Sciatic nerve (tissue), 2 donors: ENCODE results near the gene DHRS2. TPM values are rescaled to one million over a fixed set of nuclear protein-coding genes. Genes with fewer than 3 reads are reported as not detected.

Source experiments
- ATAC-seq: fragments of 200-7000 bp; cut with Tn5 transposase; one replicate; pipeline ENCODE4 v1.9.1; 2020; ENCODE audit warnings: mild to moderate bottlenecking, moderate library complexity
- DNase-seq: peaks from one replicate; pipeline ENCODE4 v3.0.0-alpha.2; 2020; ENCODE audit warnings: low spot score
- intact Hi-C: fragments of 100-400 bp; cut with DNase I; formaldehyde crosslinking; loops from one replicate; pipeline ENCODE4 v1.14.2; 2022
- total RNA-seq: library from RNA; stranded (reverse); fragmentation: NEBNext Ultra II Directional; extraction: Animal tissue kit (Norgen Biotek cat#: 25700); gene quantifications from one replicate; pipeline ENCODE4 v1.2.1, GENCODE V29; 2021
- donor health status: DM: no; HTN: no; CAD: no.
- donor health status: DM: no; HTN: no; CAD: no.

DHRS2 gene
- total RNA-seq, 1 donor from 2014 or later, result not detected

DNA sequence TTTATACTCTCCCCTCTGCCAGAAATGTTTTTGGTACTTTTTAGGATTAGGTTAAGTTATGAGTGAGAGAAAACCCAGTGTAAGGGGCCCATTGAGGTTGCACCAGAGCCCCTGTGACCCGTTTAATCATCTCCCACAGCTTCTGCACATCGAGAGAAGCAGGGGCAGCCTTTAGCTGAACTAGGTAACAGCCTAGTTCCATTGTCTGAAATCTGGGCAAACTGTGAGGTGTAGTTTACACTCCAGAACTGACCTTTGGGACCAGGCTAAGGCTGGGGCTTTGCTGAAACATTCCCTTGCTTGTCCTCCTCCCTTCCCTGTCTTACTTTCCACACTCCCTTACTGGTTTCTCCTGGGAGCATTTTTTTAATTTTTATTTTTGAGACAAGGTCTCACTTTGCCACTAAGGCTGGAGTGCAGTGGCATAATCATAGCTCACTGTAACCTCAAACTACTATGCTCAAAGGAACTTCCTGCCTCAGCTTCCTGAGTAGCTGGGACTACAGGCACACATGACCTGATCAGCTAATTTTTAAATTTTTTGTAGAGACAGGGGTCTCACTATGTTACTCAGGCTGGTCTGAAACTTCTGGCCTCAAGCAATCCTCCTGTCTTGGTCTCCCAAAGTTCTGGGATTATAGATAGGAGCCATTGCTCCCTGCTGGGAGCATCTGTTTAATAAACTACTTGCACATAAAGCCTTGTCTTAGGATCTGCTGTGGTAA lies 25.9 kb upstream of the DHRS2 start:
- no peak for ATAC-seq

DNA sequence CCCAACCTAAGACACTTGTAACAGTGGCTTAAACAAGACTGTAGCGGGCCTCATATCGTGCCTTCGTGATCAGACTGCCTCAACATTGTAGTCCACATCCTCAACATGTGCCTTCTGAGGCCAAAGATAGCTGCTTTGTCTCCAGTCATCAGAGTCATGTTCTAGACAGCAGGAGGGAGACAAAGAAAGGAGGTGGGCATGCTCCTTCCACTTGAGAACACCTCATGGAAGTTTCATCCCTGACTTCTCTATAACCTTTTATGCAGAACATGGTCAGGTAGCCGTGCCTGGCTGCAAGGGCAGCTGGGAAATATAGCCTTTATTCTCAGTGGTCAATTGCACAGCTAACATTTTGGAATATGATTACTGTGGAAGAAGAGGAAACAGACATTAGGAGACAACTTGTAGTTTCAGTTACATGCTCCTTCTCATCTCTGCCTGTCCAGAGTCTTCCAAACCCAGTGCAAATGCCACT lies 25.3 kb upstream of the DHRS2 start:
- DNase-seq (no peak), ATAC-seq (no peak)
- intact Hi-C loops, result no loop called here

More for the DNA sequence above, 25.9 kb upstream of the DHRS2 start:
- intact Hi-C loops, result no loop called here
- no peak for DNase-seq

DNA sequence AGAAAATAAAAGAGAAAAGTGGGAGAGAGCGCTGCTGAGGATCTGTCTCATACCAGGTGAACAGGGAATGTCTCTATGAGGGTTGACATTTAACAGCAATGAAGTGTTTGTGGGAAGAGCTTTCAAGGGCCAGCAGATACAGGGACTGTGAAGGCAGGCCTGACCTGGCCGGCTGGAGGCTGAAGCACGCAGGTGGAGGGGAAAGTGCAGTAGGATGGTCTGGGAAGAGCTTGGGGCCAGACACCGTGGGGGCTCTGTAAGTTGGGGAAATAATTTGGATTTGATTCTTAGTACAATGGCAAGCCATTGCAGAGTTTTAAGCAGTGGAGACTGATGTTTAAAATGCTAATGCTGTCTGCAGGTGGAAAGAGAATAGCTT lies 23.8 kb upstream of the DHRS2 start:
- ATAC-seq, result no peak
- DNase-seq, result no peak
- intact Hi-C loops, result no loop called here

DNA sequence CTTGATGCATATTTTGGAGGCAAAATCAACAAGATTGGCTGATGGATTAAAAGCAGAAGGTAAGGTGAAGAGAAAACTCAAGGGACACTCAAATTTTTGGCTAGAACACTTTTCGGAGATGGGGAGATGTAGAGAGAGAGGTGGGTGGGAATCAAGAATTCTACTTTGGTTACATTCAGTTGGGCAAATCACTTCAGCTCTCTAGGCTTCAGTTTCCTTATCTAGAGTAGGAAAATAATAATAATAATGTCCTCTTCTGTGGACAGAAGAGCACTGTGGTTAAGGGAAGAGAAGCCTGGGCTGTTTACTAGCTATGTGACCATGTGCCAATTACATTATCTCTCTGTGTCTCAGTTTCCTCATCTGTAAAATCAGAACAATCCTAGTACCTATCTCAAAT lies 23.4 kb upstream of the DHRS2 start:
- ATAC-seq, result no peak
- intact Hi-C loops, result no loop called here
- DNase-seq, result no peak

DNA sequence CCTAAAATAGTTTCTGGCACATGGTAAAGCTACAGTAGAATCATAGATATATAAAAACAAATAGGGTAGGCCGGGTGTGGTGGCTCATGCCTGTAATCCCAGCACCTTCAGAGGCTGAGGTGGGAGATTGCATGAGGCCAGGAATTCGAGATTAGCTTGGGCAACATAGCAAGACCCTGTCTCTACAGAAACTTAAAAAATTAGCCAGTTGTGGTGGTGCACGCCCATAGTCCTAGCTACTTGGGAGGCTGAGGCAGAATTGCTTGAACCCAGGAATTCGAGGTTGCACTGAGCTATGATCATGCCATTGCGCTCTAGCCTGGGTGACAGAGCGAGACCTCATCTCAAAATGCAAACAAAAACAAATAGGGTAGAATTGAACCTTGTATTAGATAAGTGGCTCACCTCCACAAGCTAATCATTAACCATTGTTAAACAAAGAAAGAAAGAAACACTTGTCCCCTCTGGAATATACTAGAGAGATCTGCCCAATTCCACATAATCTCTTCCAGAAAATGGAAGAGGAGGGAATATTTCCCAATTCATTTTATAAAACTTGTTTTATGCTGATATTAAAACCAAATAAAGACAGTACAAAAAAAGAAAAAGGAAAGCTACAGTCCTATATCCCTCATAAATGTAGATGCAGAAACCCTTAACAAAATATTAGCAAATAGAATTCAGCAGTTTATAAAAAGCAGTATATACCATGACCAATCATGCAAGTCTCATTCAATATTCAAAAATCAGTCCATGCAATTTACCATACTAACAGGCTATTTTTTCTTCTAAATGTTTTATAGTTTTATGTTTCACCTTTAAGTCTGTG lies 22.7 kb upstream of the DHRS2 start:
- intact Hi-C loops, result no loop called here
- ATAC-seq (no peak), DNase-seq (no peak)

DNA sequence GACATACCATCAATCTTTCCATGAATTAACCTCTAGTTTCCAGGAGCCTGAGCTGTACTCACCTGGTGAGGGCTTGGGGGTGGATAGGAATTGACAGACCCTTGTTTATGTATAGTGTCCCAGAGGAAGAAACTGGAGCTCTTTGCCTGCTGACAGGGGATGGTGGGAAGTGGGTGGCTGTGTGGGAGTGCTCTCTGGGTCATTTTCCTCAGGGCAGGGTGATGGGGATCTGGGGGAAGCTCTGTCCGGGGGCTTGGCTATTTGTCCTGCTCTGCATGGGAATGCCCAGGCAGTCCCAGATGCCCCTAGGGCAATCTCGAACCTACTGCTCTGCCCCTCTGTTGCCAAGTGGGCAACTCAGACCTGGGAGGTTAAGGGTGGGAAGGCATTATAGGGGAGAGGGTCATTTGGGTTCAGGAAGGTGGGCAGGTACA lies 21.8 kb upstream of the DHRS2 start:
- intact Hi-C loops, result no loop called here
- ATAC-seq, result no peak

DNA sequence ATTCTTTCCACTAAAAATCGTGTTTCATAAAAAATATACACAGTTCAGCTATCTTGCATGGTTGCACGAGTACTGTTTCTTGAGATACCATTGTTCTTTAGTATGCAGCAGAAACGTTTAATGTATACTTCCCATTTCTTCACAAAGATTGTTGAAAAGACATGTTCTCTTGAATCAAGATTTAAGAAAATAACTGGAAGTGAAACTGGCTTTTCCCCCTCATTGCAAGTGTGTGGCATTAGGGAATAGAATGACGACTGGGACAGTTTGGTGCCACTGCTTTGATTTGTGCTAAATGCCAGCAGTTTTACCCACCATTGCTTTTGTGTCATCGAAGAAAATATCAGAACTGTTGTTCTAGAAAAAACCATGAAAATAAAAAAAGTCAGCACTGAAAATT lies 20.3 kb upstream of the DHRS2 start:
- DNase-seq (no peak), ATAC-seq (no peak)
- intact Hi-C loops, result no loop called here

More for the DNA sequence above, 21.8 kb upstream of the DHRS2 start:
- no peak for DNase-seq

DNA sequence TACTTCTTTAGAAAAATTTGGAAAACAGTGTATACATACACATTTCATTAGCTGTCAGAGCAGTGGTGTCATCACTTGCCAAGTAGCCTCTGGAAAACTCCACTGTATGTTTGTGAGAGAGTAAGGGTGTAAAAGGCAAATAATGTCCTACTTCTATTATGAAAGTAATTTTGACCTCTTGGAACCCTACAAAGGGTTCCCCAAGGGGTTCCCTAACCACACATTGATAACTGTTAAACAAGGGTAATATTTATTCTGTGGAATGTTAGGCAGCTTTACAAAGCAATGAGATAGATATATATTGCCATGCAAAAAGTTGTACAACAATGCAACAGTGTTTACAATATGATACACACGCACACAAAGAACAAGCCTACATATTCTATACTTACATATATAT lies 18.6 kb upstream of the DHRS2 start:
- ATAC-seq (no peak), DNase-seq (no peak)
- intact Hi-C loops, result no loop called here

DNA sequence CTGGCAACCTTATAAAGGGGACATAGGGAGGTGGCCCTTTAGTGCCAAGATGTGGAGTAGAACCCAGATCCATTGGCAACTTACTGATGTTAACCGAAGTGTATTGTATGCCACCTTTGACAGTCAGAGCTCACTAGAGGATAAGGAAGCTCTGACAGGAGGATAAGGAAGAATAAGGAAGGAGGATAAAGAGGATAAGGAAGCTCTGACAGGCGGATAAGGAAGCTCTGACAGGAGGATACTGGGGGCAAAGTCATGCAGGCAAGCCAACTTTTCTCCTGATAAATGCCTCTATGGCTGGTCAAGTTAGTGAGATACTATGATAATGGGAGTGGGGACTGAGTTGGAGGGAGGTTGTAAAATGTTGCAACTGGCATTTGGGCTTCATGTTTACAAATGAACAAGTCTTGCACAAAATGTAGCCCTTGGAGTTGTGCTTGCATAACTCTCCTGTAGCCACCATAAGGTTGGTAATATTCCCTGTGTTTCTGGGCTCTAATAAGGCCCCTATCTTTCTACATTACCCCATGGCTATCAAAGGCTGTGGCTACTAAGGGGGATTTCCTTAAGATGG lies 17.7 kb upstream of the DHRS2 start:
- intact Hi-C loops, result no loop called here
- ATAC-seq (no peak), DNase-seq (no peak)

DNA sequence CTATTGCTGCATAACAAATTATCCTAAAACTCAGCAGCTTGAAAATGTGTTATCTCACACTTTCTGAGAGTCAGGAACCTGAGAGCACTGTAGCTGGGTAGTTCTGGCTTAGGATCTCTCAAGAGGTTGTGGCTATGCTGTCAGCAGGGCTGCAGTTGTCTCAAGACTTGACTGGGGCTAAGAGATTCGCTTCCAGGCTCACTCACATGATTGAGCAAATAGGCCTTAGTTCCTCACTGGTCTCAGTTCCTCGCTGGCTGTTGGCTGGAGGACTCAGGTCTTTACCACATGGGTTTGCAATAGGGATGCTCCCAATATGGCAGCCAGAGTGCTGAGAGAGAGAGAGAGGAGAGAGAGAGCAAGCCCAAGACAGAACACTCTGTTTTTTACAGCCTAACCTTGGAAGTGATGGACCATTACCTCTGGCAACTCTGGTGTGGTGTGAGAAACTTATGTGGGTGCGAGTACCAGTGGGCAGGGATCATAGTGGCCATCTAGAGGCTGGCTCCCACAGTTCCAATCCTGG lies 15.9 kb upstream of the DHRS2 start:
- no peak for ATAC-seq
- no peak for DNase-seq
- intact Hi-C loops, result no loop called here

DNA sequence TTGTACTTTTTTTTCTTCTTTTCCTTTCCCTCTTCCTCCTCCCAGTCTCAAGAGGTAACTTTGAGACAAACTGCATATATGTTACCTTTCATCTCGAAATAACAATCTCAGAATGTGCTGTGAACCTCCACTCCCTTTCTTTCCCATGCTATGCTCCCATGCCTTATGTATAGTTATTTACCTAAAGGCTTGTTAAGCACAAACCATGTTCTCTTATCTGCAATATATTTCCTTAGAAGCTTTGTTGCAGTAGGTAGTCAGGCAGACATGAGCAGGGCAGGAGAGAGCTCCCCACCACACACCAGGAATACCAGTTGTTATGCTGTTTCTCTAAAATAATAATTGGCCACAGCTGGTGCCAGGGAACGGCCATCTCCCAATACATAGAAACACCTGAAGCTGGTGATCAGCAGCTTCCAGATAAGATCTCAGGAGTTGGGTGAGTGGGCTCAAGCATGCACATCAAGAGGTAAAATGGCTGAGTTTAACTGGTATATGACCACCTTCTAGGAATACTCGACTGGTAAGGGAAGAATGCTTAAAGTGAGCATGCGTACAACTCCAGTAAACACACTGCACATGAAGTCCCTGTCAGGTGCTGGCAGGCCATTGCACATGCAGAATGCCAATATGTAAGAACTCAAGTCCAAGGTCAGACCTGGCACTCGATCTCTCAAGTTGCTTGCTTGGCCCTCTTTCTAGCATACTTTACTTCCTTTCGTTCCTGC lies 14.8 kb upstream of the DHRS2 start:
- ATAC-seq (no peak), DNase-seq (no peak)
- intact Hi-C loops, result no loop called here

DNA sequence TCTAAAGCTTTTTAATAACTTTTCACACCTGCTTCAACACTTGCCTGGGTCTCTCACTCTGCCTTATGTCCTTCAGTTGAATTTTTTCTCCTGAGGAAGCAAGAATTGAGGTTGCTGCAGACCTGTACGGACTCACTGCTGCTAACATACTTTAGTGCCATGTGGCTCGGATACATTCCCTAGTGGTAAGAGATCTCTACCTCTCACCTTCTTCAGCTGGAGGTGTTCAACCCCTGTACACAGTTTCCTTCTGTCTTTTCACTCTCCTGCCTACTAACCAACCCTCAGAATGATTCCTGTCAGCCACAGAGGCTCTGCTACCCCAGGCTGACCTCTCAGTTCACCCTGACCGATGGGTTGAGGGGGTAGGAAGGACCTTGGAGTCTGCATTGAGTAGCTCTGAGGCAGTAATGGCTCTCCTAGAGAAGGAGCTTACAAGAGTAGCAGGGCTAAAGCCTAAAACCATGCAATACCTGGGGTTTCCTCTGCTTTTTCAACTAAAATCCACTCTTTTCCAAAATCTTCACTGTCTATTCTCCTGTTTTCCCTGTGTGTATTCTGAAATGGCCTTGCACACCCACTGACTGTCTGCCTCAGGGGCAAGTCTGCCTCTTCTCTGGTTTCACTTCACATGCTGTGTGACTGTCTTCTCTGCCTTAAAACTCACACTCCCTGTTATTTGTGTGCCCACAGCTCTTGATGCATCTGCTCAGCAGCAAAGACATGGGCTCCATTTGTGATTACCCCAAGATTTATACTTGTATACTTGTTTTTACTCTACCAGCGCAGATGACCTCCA lies 14.0 kb upstream of the DHRS2 start:
- intact Hi-C loops, result no loop called here
- ATAC-seq (no peak), DNase-seq (no peak)

DNA sequence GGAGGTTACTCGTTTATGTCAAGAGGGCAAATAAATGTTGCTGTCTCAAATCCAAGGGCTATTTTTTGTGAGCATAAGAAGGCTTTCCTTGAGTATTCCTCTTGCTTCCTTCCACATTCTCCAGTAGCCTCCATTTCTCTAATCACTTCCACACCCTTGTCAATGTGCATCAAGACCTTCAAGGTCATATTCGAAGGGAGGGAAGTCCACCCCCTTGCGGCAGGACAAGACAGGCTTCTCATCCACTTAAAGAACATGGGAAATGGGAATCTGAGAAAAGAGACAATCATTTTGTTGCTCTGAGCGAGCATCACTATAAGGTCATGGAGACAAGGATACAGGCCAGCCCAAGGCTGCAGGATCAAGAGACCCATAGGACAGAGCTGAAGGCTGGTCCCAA lies 13.2 kb upstream of the DHRS2 start:
- no peak for DNase-seq
- no peak for ATAC-seq
- intact Hi-C loops, result no loop called here

DNA sequence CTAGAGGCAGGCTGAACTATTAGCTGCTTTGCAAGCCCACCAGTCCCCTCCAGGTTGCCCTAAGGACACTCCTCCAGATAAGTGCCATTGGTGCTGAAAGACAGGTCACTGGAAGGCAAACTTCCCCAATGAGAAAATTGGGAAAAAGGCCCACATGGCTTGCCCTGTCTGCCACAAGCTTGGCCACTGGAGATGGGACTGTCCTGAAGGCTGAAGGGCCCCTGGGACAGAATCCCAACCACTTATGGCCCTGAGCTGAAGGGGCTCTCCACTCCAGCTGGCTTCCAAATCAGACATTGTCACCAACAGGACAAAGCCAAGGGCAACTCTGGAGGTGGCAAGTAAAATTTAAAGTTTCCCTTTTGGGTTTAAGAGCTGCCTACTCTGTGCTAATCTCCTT lies 12.2 kb upstream of the DHRS2 start:
- DNase-seq (no peak), ATAC-seq (no peak)
- intact Hi-C loops, result no loop called here

DNA sequence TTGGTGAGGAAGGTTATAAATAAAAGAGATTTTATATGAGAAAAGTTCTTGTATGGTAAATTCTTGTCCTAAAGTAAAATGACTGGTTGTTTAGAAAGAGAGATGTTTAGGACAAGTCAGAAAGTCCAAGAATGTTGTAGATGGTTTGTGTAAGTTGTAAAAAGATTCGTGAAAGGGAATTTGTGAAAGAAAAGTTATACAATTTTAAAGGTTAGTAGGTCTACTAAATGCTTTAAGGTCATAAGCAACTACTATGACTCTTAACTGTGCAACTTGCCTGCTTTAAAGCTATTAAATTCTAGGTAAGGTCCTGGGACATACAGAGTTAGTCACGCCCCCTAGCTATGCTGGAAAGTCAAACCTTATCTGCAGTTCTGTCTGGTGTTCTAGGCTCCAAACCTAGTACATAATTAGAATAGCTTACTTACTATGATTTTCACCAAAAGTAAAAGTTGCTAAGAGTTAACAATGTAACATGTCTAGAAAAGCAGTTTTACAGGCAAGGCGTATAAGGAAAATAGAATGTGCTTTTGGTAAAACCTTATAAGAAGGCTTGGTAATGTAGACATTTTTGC lies 11.2 kb upstream of the DHRS2 start:
- ATAC-seq, result no peak
- intact Hi-C loops, result no loop called here
- DNase-seq, result no peak

DNA sequence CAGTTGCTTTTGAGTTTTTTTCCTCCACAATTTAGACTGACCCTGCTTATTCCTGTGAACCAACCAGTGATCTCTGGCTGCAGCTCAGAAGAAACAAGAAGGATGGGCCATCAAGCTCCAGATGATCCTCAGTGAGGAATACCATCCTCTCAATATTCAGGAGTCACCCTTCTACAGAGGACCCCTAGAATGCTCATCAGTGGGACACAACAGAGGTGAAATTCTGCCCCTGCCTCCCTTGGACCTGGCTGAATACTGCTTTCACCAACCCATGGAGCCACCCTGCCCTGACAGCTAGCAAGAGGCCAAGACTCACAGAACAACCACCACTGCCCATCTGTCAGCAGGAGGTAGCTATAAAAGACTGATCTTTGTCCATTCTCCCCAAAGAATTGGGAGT lies 9.2 kb upstream of the DHRS2 start:
- no peak for DNase-seq
- ATAC-seq, result no peak
- intact Hi-C loops, result no loop called here

DNA sequence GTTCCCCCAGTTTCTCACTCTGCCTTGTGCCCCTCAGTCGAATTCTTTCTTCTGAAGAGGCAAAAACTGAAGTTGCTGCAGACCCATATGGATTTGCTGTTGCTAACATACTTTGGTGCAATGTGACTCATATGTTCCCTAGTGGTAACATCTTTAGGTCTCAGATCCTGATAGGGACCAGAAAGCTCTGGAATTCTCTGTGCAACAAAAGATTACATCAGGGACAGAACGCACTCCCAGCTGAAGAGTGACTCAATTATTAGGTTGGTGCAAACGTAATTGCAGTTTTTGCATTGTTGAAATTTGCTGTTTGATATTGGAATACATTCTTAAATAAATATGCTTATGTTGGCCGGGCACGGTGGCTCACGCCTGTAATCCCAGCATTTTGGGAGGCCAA lies 8.2 kb upstream of the DHRS2 start:
- intact Hi-C loops, result no loop called here
- DNase-seq (no peak), ATAC-seq (no peak)

DNA sequence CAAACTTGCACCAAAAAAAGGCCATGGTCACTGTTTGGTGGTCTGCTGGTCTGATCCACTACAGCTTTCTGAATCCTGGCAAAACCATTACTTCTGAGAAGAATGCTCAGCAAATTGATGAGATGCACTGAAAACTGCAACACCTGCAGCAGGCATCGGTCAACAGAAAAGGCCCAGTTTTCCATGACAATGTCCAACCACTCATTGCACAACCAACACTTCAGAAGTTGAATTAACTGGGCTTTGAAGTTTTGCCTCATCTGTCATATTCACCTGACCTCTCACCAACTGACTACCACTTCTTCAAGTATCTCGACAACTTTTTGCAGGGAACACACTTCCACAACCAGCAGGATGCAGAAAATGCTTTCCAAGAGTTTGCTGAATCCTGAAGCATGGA lies 7.0 kb upstream of the DHRS2 start:
- ATAC-seq (no peak), DNase-seq (no peak)
- intact Hi-C loops, result no loop called here
